ENCODE results near the gene MAN2A1. TPM values are rescaled to one million over a fixed set of nuclear protein-coding genes. Genes with fewer than 3 reads are reported as not detected.
A peak's percentile ranks its signal among the peaks of the same experiment; 100 is the strongest.

The MAN2A1 gene
- total and polyA plus RNA-seq, 10 donors, result 9.5 to 84.8 (median 54.5) TPM

- H3K27ac ChIP-seq, result peak overlapping the region in 3 of 8 donors; percentile 75 to 81 (median 80)
- H3K27me3 ChIP-seq (replicated peaks in 1 of 7), result no peaks in the 10 kb centered on the region
- DNase-seq, result no peak
- H3K4me1 ChIP-seq, result peaks cover 17 to 97% (median 72%) of the 10 kb centered on the region in 6 donors
- no peaks in the 10 kb centered on the region for H3K9me3 ChIP-seq
- H3K36me3 ChIP-seq, result no peaks in the 10 kb centered on the region
- H3K4me3 ChIP-seq, result no peak overlapping the region
- intact Hi-C loops (cut with DNase I; ENCODE audit: low total_unique reads), result no loop called here
- TF ChIP-seq CTCF (IDR thresholded peaks at IDR 0.05 in 8 of 11, conservative IDR thresholded peaks at IDR 0.05 in 3 of 11) (no peak), POLR2A (IDR thresholded peaks at IDR 0.05) (no peak), POLR2AphosphoS5 (IDR thresholded peaks at IDR 0.05) (no peak)
- WGBS, 5 donors, result 56 to 79% (median 66%) methylated on average over 1 of the region's 1 CpG
These were observed 7.6 kb downstream of the MAN2A1 start for GRCh38 chr5:109697339-109697738.

GRCh38 chr5:109700516-109701153 lies 10.9 kb downstream of the MAN2A1 start:
- no peak for DNase-seq

GRCh38 chr5:109701252-109701651 lies 11.5 kb downstream of the MAN2A1 start:
- no peak for TF ChIP-seq CTCF (IDR thresholded peaks at IDR 0.05 in 8 of 11, conservative IDR thresholded peaks at IDR 0.05 in 3 of 11)
- no peaks in the 10 kb centered on the region for H3K27me3 ChIP-seq (replicated peaks in 1 of 7)
- no peak overlapping the region for H3K4me3 ChIP-seq
- 95 to 99% (median 96%) methylated on average over 2 of the region's 2 CpGs for WGBS, 5 donors
- no peak for DNase-seq
- H3K4me1 ChIP-seq, result peaks cover 0 to 76% (median 51%) of the 10 kb centered on the region in 6 donors
- H3K27ac ChIP-seq, result no peak overlapping the region
- H3K36me3 ChIP-seq, result no peaks in the 10 kb centered on the region
- no peaks in the 10 kb centered on the region for H3K9me3 ChIP-seq
- intact Hi-C loops (cut with DNase I; ENCODE audit: low total_unique reads), result no loop called here

More at GRCh38 chr5:109700516-109701153, 10.9 kb downstream of the MAN2A1 start:
- no peak overlapping the region for H3K27ac ChIP-seq
- intact Hi-C loops (cut with DNase I; ENCODE audit: low total_unique reads), result no loop called here
- peaks cover 0 to 82% (median 57%) of the 10 kb centered on the region in 6 donors for H3K4me1 ChIP-seq
- H3K36me3 ChIP-seq, result no peaks in the 10 kb centered on the region
- no peaks in the 10 kb centered on the region for H3K27me3 ChIP-seq (replicated peaks in 1 of 7)
- 78 to 90% (median 88%) methylated on average over 3 of the region's 3 CpGs for WGBS, 5 donors
- TF ChIP-seq POLR2A (IDR thresholded peaks at IDR 0.05) (no peak), POLR2AphosphoS5 (IDR thresholded peaks at IDR 0.05) (no peak), CTCF (IDR thresholded peaks at IDR 0.05 in 8 of 11, conservative IDR thresholded peaks at IDR 0.05 in 3 of 11) (no peak)
- no peak overlapping the region for H3K4me3 ChIP-seq
- H3K9me3 ChIP-seq, result no peaks in the 10 kb centered on the region

GRCh38 chr5:109701792-109702191 lies 12.1 kb downstream of the MAN2A1 start:
- no peaks in the 10 kb centered on the region for H3K27me3 ChIP-seq (replicated peaks in 1 of 7)
- no peaks in the 10 kb centered on the region for H3K9me3 ChIP-seq
- no peak for DNase-seq
- H3K27ac ChIP-seq, result no peak overlapping the region
- TF ChIP-seq POLR2A (IDR thresholded peaks at IDR 0.05) (no peak), POLR2AphosphoS5 (IDR thresholded peaks at IDR 0.05) (no peak), CTCF (IDR thresholded peaks at IDR 0.05 in 8 of 11, conservative IDR thresholded peaks at IDR 0.05 in 3 of 11) (no peak)
- WGBS, 5 donors, result 88 to 98% (median 93%) methylated on average over 2 of the region's 2 CpGs
- H3K4me1 ChIP-seq, result peaks cover 0 to 71% (median 45%) of the 10 kb centered on the region in 6 donors
- H3K4me3 ChIP-seq, result no peak overlapping the region
- intact Hi-C loops (cut with DNase I; ENCODE audit: low total_unique reads), result no loop called here
- H3K36me3 ChIP-seq, result no peaks in the 10 kb centered on the region

Measured in spleen (tissue), 11 donors.